Keratinocyte (primary cell): Measurements from ENCODE around the gene DNALI1. TPM values are rescaled to one million over a fixed set of nuclear protein-coding genes. Genes with fewer than 3 reads are reported as not detected.
"Not testable (repeated sequence)": the region's sequence is repeated elsewhere in the genome, so short reads cannot be mapped to it uniquely, and the experiment has no call there.

Source experiments
- DNase-seq: peaks from one replicate; pipeline ENCODE4 v3.0.0-alpha.2; 2011; ENCODE audit warnings: low read depth, missing footprints, low spot score
- FAIRE-seq: peaks from 2 replicates; lab custom pipeline; 2011; peaks lifted over from hg19 to GRCh38; lab: Jason Lieb, UNC
- H2AFZ ChIP-seq: 2 replicates; pipeline ENCODE4 v1.6.0; 2012; ENCODE audit warnings: low read length, control low read depth, inconsistent platforms; ENCODE audit not compliant: control insufficient read depth
- H3K27ac ChIP-seq: 2 replicates; pipeline ENCODE4 v1.5.1; 2011; ENCODE audit warnings: low read length; ENCODE audit not compliant: control insufficient read depth, insufficient read depth
- H3K27me3 ChIP-seq: 3 replicates; pipeline ENCODE4 v1.6.0; 2011; ENCODE audit warnings: low read length; ENCODE audit not compliant: control insufficient read depth, insufficient read depth; ENCODE audit errors: extremely low read depth
- H3K36me3 ChIP-seq, 2 experiments: 2 replicates in 1 of 2; 3 replicates in 1 of 2; pipeline ENCODE4 v1.5.1; 2011; ENCODE audit warnings: low read length in 2 of 2, mild to moderate bottlenecking in 1 of 2; ENCODE audit not compliant: control insufficient read depth in 2 of 2, insufficient read depth in 2 of 2; ENCODE audit errors: extremely low read depth in 1 of 2
- H3K4me1 ChIP-seq: 3 replicates; pipeline ENCODE4 v1.5.1; 2011; ENCODE audit warnings: low read length; ENCODE audit not compliant: control insufficient read depth, insufficient read depth; ENCODE audit errors: extremely low read depth
- H3K4me2 ChIP-seq: 3 replicates; pipeline ENCODE4 v1.6.0; 2011; ENCODE audit warnings: low read depth, low read length; ENCODE audit not compliant: control insufficient read depth, insufficient read depth; ENCODE audit errors: extremely low read depth
- H3K4me3 ChIP-seq, 3 experiments: fragments of 200-600 bp in 1 of 3; sonication (generic) in 1 of 3; 2 replicates in 2 of 3; 3 replicates in 1 of 3; pipeline ENCODE4 v1.5.1; 2011 to 2016; ENCODE audit warnings: low read length in 3 of 3, mild to moderate bottlenecking in 3 of 3, control low read depth in 2 of 3, inconsistent platforms in 1 of 3, low read depth in 1 of 3, mixed read lengths in 1 of 3, mixed run types in 1 of 3, moderate library complexity in 1 of 3; ENCODE audit not compliant: control insufficient read depth in 2 of 3, insufficient read depth in 2 of 3; ENCODE audit errors: extremely low read depth in 1 of 3
- H3K79me2 ChIP-seq: 2 replicates; pipeline ENCODE4 v1.6.0; 2012; ENCODE audit warnings: low read length; ENCODE audit not compliant: control insufficient read depth, insufficient read depth
- H3K9ac ChIP-seq: 3 replicates; pipeline ENCODE4 v1.6.0; 2011; ENCODE audit warnings: low read length; ENCODE audit not compliant: control insufficient read depth, insufficient read depth; ENCODE audit errors: extremely low read depth
- H3K9me1 ChIP-seq: 3 replicates; pipeline ENCODE4 v1.6.0; 2011; ENCODE audit warnings: low read length; ENCODE audit not compliant: control insufficient read depth, insufficient read depth; ENCODE audit errors: extremely low read depth
- H3K9me3 ChIP-seq: 2 replicates; pipeline ENCODE4 v1.5.1; 2012; ENCODE audit warnings: low read depth, low read length; ENCODE audit not compliant: control insufficient read depth
- H4K20me1 ChIP-seq: 3 replicates; pipeline ENCODE4 v1.6.0; 2011; ENCODE audit warnings: low read length; ENCODE audit not compliant: control insufficient read depth, insufficient read depth; ENCODE audit errors: extremely low read depth
- EZH2 ChIP-seq: IDR thresholded peaks from one replicate; pipeline ENCODE4 v1.6.1; 2012; ENCODE audit warnings: inconsistent platforms, mild to moderate bottlenecking, low read length, moderate library complexity
- dilution Hi-C: fragments of 300-500 bp; cut with MboI; formaldehyde crosslinking; loops from one replicate; pipeline ENCODE4 v1.7.0; 2020; ENCODE audit warnings: low sequenced_read_pairs; ENCODE audit not compliant: extremely low pct_ligation_motif_present
- polyA plus RNA-seq, 5 experiments: library from polyadenylated mRNA; depleted of rRNA in 3 of 5; stranded (reverse) in 3 of 5; stranded (forward) in 1 of 5; unstranded in 1 of 5; fragments of >200 nt; gene quantifications; 1 replicate in 1 of 5; 2 replicates in 3 of 5; 3 replicates in 1 of 5; pipeline versions ENCODE4 v1.2.1 to v1.2.3, GENCODE V29; 2011 to 2012; ENCODE audit warnings: missing spikeins in 2 of 5, low read depth in 1 of 5, low replicate concordance in 1 of 5
- TF ChIP-seq, protein P1 (sequence below), 3 experiments: IDR thresholded peaks in 1 of 3; conservative IDR thresholded peaks in 1 of 3; optimal IDR thresholded peaks in 1 of 3; 2 replicates in 2 of 3; 3 replicates in 1 of 3; pipeline versions ENCODE3 to v1.5.1; 2011; ENCODE audit warnings: low read length in 3 of 3, mild to moderate bottlenecking in 3 of 3, moderate library complexity in 2 of 3, control low read depth in 1 of 3, inconsistent platforms in 1 of 3; ENCODE audit not compliant: insufficient read depth in 2 of 3; ENCODE audit errors: extremely low read depth in 1 of 3

Gene DNALI1
- polyA plus RNA-seq, 1 donor (not counting 4 experiments of a cell fraction or from before 2014, with no cell fraction given): 0.14 TPM

DNA sequence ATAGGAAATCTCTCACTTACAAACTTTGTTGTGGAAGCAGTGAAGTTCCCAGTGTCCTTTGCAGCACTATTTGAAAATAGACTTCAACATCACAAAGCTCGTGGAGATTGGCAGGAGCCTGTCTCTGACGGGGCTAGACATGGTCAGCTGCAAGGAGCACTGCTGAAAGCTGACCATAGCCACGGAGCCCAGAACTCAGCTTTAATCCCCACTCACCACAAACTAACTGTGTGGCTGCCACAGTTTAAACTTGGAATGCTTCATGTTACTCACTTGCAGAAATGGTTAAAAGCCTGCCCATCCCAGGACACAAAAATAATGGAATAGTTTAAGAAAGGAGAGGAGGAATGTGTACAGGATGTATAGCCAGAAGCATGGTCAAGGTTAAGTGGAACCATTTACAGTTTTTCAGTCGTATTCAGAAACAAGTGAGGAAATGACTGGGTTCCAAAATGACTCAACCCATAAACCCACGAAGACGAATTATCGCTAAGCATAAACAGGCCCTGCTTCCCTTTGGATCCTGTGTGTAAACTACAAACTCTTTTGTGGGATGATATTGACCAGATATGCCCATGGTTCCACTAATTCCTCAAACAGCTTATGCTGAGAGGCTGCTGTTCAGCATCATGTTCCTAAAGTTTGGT lies 18.2 kb downstream of the DNALI1 start:
- dilution Hi-C loops: loop anchor here (25.0 kb wide), 1 partner anchor 112 kb away; the partner anchor contains the start of gene CDCA8
- H3K9ac ChIP-seq: no peak overlapping the region
- no peak for DNase-seq
- no peaks in the 10 kb centered on the region for H4K20me1 ChIP-seq
- H3K4me2 ChIP-seq: no peak overlapping the region
- no peak overlapping the region for H3K27ac ChIP-seq
- H2AFZ ChIP-seq: no peak overlapping the region
- peaks cover 27% of the 10 kb centered on the region for H3K4me1 ChIP-seq
- TF ChIP-seq, protein P1, sequence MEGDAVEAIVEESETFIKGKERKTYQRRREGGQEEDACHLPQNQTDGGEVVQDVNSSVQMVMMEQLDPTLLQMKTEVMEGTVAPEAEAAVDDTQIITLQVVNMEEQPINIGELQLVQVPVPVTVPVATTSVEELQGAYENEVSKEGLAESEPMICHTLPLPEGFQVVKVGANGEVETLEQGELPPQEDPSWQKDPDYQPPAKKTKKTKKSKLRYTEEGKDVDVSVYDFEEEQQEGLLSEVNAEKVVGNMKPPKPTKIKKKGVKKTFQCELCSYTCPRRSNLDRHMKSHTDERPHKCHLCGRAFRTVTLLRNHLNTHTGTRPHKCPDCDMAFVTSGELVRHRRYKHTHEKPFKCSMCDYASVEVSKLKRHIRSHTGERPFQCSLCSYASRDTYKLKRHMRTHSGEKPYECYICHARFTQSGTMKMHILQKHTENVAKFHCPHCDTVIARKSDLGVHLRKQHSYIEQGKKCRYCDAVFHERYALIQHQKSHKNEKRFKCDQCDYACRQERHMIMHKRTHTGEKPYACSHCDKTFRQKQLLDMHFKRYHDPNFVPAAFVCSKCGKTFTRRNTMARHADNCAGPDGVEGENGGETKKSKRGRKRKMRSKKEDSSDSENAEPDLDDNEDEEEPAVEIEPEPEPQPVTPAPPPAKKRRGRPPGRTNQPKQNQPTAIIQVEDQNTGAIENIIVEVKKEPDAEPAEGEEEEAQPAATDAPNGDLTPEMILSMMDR (optimal IDR thresholded peaks at IDR 0.05 in 1 of 3, IDR thresholded peaks at IDR 0.05 in 1 of 3, conservative IDR thresholded peaks at IDR 0.05 in 1 of 3; ENCODE audit: extremely low read depth in 1 of 3, insufficient read depth in 2 of 3, low read length in 3 of 3): no peak
- H3K4me3 ChIP-seq: no peak overlapping the region
- H3K27me3 ChIP-seq: no peaks in the 10 kb centered on the region
- no peaks in the 10 kb centered on the region for H3K9me3 ChIP-seq
- FAIRE-seq: peak; percentile 75
- H3K9me1 ChIP-seq: no peaks in the 10 kb centered on the region
- peaks cover 29 to 64% of the 10 kb centered on the region in 2 experiments for H3K36me3 ChIP-seq
- no peaks in the 10 kb centered on the region for H3K79me2 ChIP-seq

DNA sequence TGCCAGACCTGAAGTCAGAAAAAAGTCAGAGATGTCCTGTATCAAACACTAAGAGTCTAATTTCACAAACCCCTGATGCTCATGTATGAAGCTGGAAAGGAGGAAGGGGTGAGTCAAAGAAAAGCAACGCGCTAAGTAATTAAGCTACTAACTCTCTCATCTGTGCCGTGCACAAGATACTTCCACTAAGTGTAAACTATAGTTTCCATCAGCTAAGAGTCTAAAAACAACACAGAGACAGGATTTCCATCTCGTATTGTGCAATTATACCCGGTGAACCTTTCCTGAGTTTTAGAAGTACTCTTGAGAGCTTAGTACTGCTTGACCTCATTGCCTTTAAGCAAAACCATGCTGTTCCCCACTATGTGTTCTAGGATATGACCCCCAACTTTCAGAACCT lies 19.0 kb downstream of the DNALI1 start:
- Histone ChIP-seq H3K36me3 (peaks cover 28 to 63% of the 10 kb centered on the region in 2 experiments), H2AFZ (no peak overlapping the region), H3K79me2 (no peaks in the 10 kb centered on the region), H4K20me1 (no peaks in the 10 kb centered on the region), H3K9me1 (no peaks in the 10 kb centered on the region), H3K9ac (no peak overlapping the region), H3K27ac (no peak overlapping the region), H3K9me3 (no peaks in the 10 kb centered on the region), H3K27me3 (no peaks in the 10 kb centered on the region), H3K4me1 (peaks cover 27% of the 10 kb centered on the region), H3K4me2 (no peak overlapping the region), H3K4me3 (no peak overlapping the region)
- dilution Hi-C loops: loop anchor here (25.0 kb wide), 1 partner anchor 112 kb away; the partner anchor contains the start of gene CDCA8
- no peak for FAIRE-seq
- no peak for DNase-seq
- no peak for TF ChIP-seq EZH2
- TF ChIP-seq, protein P1 (optimal IDR thresholded peaks at IDR 0.05 in 1 of 3, IDR thresholded peaks at IDR 0.05 in 1 of 3, conservative IDR thresholded peaks at IDR 0.05 in 1 of 3; ENCODE audit: extremely low read depth in 1 of 3, insufficient read depth in 2 of 3, low read length in 3 of 3): no peak

DNA sequence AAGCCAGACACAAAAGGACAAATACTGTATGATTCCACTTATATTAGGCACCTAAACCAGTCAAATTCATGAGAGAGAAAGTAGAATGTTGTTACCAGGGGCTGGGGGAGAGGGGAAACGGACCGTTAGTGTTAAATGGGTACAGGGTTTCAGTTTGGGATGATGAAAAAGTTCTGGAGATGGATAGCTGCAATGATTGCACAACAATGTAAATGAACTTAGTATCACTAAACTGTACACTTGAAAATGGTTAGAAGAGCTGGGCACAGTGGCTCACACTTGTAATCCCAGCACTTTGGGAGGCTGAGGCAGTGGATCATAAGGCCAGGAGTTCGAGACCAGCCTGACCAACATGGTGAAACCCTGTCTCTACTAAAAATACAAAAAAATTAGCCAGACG lies 27.8 kb downstream of the DNALI1 start:
- H3K4me1 ChIP-seq, H3K79me2 ChIP-seq, H4K20me1 ChIP-seq, H3K27ac ChIP-seq, H3K4me3 ChIP-seq, FAIRE-seq, H2AFZ ChIP-seq, H3K4me2 ChIP-seq, H3K9ac ChIP-seq, H3K9me3 ChIP-seq, H3K27me3 ChIP-seq, DNase-seq, H3K9me1 ChIP-seq: not testable (repeated sequence)
- dilution Hi-C loops: loop anchor here (25.0 kb wide), 1 partner anchor 103 kb away; the partner anchor contains the start of gene CDCA8
- peaks cover 27 to 31% of the 10 kb centered on the region in 2 experiments for H3K36me3 ChIP-seq
